NOMO-1 treated with DMSO at 0.1 percent for 48 hours (cell line): ENCODE results near the gene EHMT1.

Experiments used
- DNase-seq: peaks from one replicate; lab custom pipeline; 2025; ENCODE audit not compliant: unreplicated experiment; lab: John Stamatoyannopoulos, UW

EHMT1 gene

DNA sequence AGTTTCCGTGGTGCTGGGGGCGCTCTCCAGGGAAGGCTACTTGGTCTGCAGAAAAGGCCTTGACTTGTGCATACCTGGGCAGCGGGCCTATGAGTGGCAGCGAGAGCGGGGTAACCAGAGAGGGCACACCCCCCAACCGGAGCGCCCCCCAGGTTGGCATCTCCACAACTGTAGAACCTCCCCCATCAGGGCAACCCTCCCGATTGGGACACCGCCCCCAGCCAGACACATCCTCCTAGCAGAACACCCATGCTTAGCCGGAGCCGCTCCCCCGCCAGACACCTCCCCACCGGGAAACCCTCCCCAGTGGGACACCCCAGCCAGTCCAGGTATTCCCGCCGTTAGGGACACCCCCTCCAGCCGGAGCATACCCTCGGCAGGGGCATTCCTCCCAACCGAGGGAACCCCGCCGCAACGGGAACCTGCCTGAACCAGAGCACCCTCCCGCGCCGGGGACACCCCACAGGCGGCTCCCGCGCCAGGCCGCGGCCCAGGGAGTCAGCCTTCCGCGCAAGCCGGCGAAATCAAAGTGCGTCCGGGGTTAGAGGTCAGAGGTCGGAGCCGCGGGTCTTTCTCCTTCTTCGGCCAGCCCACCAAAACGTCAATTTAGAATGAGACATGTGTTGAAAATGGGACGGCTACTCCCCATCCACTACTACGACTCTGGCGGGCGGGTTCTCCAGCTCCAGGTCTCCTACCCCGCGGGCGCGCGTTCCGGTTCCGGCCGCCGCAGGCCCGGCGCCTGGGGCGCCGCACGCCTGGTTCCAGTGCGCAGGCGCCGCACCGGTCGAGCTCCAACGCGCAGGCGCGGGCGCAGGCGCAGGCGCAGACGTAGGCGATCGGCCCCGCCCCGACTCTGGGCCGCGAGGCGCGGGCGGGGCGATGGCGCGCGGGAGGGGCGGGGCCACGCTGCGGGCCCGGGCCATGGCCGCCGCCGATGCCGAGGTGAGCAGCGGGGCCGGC lies at the start of gene EHMT1:
TSS of gene EHMT1 (plus strand) at position 901 of the 963 bp plus-strand sequence. CDS start at position 925, 24 bp downstream.
- peak; percentile 89 for DNase-seq

DNA sequence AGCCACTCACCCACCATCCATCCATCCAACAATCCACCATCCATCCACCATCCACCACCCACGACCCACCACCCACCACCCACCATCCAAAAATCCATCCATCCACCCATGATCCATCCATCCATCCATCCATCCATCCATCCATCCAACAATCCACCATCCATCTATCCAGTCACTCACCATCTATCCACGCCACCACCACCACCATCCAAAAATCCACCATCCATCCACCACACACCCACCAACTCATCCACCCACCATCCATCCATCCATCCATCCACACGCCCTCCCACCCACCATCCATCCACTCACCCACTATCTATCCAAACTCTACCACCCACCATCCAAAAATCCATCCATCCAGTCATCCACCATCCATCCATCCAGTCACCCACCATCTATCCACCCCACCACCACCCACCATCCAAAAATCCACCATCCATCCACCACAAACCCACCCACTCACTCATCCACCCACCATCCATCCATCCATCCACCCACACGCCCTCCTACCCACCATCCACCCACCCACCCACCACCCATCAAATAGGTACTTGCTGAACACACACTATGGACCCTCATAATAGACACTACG lies 49.1 kb upstream of the EHMT1 start:
- no peak for DNase-seq

DNA sequence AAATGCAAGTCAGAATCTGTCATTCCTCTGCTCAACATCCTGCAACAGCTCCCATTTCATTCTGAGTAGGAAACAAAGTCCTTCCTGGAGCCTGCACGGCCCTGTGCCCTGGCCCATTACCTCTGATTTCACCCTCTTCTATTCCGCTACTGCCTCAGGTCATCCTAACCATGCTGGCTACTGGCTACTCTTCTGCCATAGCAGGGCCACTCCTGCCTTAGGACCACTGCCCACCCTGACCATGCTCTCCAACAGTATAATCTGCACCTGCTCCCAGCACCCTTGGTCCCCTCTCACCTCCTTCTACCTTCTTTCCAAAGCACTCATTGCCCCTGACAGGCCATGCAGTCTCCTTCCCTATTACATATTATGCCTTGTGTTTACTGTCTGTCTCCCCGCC lies 48.2 kb upstream of the EHMT1 start:
- DNase-seq = no peak

DNA sequence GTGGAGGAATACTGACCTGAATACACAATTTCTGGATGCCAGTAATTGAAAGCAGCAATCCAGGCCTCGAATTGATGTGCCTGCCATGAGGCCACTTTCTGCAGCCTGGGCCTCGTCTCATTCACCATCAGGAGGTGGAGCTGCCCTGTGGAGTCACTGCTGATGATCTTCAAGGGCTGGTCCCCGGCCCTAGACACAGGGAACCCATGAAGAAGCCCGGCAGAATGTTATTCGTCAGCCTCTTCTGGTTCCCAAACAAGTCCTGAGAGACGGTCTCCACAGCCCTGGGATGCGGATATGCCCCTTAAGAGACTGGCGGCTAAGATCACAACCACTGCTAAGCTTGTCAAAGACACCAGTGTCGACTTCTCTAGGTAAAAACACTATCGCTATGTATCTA lies 44.6 kb upstream of the EHMT1 start:
- DNase-seq = no peak

DNA sequence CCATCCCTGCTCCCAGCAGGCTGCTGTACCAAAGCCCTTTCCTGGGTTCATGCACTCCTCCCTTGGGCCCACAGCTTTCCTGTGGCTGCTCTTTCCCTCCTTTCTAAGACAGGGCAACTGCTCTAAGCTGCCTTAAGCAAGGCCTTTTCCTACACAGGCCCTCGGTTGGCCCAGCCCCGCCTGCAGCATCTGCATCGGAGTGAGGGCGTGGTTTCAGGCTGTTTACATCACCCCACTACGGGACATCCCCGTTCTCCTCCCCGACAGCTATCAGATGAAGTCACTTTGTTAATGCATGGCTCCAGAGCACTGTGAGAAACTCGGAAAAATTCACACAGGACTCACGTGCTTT lies 43.5 kb upstream of the EHMT1 start:
- DNase-seq = peak; percentile 45

DNA sequence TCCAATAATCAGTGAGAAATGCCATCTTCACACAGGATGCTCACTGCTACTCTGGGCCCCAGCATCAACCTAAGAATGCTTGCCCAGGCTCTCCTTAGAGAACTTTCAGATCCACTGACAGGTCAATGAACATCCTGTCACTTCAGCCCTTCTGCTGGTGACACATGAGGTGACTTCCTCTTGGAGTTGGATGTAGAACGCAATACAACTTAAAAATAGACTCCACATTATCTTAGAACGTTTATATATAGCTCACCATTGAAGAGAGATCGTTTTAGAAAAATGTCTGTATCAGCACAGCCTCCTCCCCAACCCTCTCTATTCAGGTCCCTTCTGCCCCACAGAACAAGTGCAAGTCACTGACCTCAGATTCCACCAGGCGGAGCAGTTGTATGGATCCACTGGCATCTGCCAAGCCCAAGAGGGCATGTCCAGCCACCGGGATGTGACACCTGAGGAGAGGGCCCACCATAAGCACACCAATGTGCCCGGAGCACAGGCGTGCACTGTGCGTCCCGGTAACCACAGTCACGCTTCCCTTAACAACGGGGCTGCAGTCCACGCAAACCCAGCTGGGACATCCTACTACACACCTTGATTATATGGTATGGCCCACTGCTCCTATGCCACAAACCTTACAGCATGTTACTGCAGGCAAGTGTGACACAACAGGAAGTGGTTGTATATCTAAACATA lies 42.9 kb upstream of the EHMT1 start:
- DNase-seq = peak; percentile 70

DNA sequence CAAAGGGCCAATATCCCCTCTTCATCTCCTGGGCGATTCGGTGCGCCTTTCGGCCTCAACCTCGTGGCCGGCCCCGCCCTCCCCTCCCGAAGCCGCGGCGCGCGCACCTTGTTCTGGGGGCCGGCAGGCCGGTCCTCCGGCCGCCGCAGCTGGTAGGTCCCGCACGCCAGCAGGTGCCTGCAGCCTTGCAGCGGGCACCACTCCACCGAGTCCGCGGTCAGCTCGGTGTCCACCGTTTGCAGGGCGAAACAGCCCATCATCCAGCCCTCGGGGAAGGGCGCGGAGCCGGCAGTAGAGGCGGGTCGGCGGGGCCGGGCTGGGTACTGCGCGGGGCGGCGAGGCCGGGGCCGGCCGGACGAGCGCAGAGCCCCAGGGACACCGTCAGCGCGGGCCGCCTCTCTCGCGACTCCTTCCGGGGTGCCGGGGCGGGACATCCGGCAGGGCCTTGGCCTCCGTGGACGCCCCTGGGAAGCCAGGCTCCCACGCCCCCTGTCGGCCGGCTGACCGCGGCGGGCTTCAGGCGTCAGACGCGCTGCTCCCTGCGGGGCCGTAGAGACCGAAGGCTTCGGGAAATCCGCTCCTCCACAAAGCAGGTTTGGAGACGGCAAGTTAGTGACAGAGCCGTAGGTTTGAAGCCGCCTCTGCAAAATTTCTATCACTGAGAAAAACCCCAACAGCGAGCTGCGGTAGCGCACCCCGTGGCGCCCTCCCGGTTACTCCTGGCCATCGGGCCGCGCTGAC lies 40.1 kb upstream of the EHMT1 start, which contains the start of gene DPH7:
TSS of gene DPH7 (minus strand) at position 408 of the 741 bp plus-strand sequence. CDS start at position 260, 148 bp downstream.
- DNase-seq = peak; percentile 88

DNA sequence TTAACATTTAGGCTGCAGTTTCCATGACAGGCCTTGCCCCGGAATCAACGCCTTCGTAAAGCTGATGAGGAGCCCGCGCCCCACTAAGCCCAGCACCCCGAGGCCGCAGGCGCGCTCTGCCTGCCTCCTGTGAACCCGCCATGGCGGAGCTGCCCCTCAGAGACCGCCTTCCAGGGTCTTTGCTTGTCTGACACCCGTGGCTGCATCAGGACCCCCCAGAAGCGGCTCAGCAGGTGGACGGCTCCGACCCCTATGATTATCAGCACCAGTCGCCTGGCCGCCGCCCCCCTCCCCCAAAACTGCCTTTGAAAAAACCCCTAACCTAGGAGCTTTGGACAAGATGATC lies 39.6 kb upstream of the EHMT1 start:
- DNase-seq = no peak

DNA sequence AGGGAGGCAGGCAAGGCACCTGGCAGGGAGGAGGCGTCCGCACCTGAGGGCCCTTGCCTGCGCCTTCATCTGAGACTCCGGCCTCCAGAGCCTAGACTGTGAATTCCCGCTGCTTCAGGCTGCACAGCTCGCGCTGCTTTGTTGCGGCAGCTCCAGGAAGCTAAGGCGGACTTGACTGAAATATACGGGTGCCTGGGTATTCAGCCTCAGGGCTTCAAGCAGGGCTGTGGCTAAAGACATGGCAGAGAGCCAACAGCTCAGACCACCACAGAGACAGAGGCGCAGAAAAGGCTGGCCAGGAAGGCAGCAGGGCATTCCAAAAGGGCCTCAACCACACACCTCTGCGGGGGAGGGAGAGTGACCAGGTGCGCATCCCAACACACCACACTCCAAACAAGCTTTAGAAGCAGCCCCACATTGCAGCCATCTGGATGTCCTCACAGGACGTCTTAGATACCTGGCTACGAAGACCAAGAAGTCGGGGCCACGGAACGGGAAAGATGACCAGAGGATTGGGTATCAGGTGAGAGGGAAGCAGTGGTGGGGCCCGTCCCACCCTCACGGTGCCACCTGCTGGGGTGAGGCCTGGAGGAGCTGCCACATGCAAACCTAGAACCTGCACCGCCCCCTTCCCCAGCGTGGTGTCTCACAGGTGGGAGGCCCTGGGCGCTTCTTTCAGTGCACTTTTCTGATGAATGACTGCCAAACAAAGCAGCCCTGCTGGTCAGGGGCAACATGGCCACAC lies 38.4 kb upstream of the EHMT1 start:
- no peak for DNase-seq

DNA sequence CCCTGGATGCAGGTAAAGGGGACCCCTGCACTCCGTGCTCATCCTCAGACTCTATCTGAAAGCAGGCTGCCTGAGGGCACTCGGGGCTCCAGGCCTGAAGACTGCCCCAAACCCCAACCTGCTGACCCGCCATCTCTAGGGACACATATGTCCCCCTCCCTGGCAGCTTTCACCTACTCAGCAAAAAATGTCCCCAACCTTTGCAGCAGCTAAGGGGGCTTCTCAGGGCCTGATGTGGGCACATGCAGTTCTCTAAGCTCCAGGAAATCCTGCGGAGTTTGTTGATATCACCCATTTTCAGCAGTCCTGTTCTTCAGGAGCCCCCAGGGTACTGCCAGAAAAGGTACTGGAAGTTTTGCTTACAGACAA lies 37.9 kb upstream of the EHMT1 start:
- DNase-seq = no peak

DNA sequence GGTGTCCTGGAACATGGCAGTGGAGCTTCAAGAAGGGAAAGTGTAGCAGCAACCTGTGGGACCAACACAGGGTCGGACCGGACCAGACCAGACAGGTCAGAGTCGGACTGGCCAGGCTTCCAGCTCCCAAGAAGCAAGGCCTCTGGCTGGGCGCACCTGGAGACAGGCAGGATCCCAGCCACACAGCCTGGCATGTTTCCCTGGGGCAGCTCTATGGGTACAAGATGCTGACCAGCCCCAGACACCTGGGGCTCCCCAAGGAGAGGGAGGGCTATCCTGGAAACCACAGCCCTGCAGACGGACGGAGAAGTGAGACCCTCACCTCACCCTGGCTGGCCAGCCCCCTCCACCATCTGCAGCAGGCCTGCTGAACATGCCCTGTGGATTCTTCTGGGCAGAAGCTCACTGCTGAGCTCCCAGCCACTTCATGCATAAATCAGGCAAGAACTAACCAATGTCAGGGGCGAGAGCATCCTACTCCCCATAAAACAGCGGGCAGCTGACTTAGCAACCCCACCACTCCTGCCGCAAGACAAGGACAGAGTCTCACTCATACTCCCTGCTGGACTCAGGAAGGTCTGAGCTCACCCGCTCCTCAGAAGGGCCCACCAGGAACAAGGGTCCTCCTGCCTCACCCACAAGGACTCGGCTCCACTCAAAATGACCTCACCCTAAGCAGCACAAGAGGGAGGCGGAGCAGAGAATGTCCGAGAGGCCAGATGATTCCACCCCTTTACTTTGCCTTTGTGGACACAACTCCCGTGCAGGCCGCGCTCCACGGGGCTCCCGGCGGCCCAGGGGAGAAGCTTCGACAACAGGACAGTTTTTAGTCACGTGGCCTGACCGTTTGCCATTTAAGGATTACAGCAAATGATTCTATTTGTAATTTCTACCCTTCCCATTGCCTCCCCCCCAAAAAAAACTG lies 37.2 kb upstream of the EHMT1 start:
- DNase-seq = no peak

DNA sequence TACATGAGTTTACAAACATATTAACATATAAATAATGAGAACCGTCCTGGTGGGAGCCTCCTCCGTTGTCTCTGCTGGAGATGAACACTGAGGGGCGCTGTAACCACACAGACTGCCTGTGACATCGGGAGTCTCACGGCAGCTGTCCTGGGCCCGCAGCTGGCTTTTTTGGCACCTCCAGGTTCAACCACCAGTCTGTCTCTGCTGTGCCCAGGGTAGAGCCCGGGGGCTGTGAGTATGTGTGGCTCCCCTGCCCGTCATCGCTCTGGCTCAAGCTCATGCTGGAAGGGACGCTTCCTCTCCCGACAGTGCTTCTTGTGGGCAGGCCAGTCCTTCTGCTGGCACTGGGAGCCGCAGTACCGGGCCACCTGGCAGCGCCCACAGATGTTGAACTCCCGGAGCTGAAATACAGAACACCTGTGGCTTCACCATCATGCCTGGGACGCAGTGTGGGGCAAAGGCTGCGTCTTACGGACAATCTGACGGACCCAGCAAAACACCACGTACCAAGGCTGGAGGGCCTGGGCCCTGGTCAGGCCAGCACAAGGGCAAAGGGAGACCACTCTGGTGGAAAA lies 36.4 kb upstream of the EHMT1 start:
- DNase-seq = peak; percentile 44

DNA sequence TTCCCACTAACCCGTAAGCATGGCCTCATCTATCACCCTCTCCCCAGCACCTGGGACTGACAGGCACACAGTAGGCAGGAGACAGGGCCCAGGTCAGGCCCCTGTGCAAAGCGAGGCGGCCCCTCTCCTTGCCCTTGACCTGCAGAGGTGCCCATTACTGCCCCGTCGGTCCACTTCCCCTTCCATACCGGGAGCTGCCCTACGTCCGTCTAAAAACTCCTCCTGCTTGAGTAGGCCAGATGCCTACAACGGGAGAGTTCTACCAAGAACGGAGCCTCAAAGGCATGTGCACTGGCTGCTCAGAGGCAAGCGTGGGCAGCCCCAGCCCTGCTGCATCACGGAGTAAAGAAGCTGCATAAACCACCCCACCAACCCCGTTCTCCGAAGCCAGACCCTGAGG lies 35.5 kb upstream of the EHMT1 start:
- DNase-seq = no peak

DNA sequence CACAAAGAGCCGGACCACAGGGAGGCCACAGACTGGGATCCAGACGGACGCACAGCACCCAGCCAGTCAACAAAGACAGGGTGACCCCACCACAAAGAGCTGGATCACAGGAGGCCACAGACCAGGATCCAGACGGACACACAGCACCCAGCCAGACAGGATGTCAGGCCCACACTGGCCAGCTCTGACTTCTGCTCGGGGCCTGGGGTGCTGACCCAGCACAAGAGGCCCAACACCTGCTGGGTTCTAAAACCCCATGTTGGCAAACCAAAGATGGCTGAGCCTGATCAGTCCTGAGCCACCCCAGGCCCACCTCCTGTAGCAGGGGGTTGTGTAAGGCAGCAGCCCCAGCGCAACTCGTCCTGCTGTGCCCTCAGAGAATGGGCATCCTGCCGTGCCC lies 34.8 kb upstream of the EHMT1 start:
- no peak for DNase-seq

DNA sequence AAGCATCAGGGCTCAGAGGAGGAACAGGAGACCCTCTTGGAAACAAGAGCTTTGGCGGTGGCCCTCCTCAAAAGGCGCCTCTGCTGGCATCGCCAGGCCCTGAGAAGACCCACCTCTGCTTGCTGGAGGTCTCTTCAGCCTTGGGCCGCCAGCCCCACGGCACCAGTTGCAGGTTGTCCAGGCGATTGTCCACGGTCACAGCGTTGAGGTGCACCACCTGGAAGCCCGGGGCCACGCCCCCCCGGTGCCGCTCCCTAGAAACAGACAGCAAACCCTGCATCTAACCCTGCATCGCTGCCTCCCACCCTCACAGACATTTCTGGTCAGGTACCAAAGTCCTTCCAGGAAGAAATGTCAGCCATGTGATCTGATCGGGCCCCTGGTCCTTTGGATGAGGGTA lies 32.0 kb upstream of the EHMT1 start:
- no peak for DNase-seq

DNA sequence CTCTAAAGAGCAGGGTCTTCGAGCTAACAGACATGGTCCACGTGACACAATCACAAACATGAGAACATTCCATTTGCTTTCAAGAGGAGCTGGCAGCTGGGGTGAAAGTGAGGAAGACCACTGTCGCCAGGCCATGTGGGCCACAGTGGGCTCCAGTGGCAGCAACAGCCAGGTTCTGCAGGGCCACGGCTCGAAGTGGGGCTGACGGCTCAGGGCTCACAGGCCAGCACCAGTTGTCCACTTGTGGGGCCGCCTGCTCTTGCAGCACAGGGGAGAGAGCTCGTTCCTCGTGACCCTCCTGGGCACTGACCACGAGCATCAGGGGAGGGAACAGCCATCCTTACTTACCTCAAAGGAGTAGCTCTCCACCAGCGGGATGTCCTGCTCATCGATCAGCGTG lies 30.5 kb upstream of the EHMT1 start:
- DNase-seq = no peak

DNA sequence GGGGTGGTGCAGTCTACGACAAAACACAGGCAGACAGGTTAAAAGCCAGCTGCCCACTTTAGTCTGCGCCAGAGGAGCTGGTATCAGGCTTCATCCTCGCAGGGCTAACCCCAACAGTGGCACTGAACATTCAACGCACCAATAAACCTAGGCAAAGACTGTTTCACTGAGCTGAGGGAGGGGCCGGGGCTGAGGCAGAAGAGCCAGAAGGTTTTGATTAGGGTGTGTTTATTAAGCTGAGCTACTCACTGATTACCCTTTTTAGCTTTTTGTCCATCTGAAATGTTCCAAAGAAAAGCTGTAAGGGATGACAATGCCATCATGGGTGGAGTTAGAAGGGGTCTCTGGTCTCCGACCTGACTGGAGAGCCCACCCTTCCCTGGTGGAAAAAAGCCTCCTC lies 29.9 kb upstream of the EHMT1 start:
- DNase-seq = no peak

DNA sequence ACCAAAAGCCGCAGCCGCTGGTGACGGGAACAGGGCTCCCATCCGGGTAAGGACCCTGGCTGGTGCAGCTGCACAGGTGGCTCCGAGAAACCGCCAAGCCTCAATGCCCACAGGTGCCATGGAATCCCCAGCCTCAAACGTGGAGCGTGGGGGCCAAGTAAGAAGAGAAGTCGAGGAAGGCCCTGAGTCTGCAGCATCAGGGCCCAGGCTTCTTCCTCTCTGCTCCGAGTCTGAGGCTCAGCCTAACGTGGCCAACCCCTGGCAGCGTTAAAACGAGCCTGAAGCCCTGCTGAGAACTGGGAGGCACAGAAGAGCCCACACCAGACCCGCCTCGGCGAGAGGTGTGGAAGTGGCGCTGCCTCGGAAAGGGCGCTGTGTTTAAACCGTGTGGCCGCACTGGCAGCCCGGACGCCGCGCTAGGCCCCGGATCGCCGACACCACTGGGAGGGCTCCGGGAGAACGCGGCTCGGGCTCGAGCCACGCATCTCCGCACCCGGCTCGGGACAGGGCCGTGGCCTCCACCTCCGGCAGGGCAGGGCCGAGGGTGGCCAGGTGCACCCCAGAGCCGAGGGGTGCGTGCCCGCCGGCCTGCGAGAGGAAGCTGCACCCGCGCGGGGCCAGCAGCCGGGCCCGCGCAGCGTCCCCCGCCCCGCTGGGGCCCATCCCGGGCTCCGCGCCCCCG lies 29.2 kb upstream of the EHMT1 start:
- peak; percentile 16 for DNase-seq

DNA sequence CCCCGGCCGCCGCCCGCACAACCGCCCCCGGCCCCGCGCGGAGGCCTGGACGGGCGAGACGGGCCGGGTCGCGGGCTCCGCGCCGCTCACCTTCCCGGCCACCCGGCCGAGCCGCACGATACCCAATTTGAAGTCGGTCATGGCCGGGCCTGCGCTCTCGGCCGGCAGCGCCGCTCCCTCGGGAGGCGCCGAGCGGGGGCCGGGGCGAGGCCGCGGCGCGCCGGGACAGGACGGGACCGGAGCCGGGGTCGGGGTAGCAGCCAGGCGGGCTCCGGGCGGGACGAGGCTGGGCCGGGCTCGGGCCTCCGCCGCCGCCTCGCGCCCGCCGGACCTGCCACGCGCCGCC lies 28.7 kb upstream of the EHMT1 start:
- DNase-seq = no peak
